ENCODE measurements around the gene NEURL3. TPM values are rescaled to one million over a fixed set of nuclear protein-coding genes. Genes with fewer than 3 reads are reported as not detected.

The NEURL3 gene
- total RNA-seq, 1 donor from 2014 or later, result 0.29 TPM

GRCh38 chr2:96551605-96552314 lies 46.6 kb upstream of the NEURL3 start:
- H3K27ac ChIP-seq, result no peak overlapping the region
- intact Hi-C loops (cut with DNase I), result no loop called here
- no peak for TF ChIP-seq CTCF (IDR thresholded peaks at IDR 0.05)
- ATAC-seq (no peak), DNase-seq (no peak)
- no peaks in the 10 kb centered on the region for H3K9me3 ChIP-seq
- no peak overlapping the region for H3K4me3 ChIP-seq
- no peaks in the 10 kb centered on the region for H3K27me3 ChIP-seq
- H3K36me3 ChIP-seq, result peaks cover 48% of the 10 kb centered on the region
- H3K4me1 ChIP-seq, result peaks cover 13% of the 10 kb centered on the region

GRCh38 chr2:96550787-96551604 lies 45.8 kb upstream of the NEURL3 start:
- no peak overlapping the region for H3K27ac ChIP-seq
- intact Hi-C loops (cut with DNase I), result no loop called here
- ATAC-seq (no peak), DNase-seq (no peak)
- H3K4me3 ChIP-seq, result no peak overlapping the region
- H3K36me3 ChIP-seq, result peaks cover 48% of the 10 kb centered on the region
- no peaks in the 10 kb centered on the region for H3K27me3 ChIP-seq
- no peaks in the 10 kb centered on the region for H3K9me3 ChIP-seq
- no peak for TF ChIP-seq CTCF (IDR thresholded peaks at IDR 0.05)
- peaks cover 19% of the 10 kb centered on the region for H3K4me1 ChIP-seq

GRCh38 chr2:96549967-96550786 lies 45.0 kb upstream of the NEURL3 start:
- H3K9me3 ChIP-seq, result no peaks in the 10 kb centered on the region
- no peaks in the 10 kb centered on the region for H3K27me3 ChIP-seq
- peaks cover 19% of the 10 kb centered on the region for H3K4me1 ChIP-seq
- DNase-seq, result peak; percentile 84
- H3K36me3 ChIP-seq, result peaks cover 50% of the 10 kb centered on the region
- TF ChIP-seq CTCF (IDR thresholded peaks at IDR 0.05), result peak; percentile 61
- peak; percentile 77 for ATAC-seq
- intact Hi-C loops (cut with DNase I), result no loop called here
- H3K4me3 ChIP-seq, result no peak overlapping the region
- H3K27ac ChIP-seq, result no peak overlapping the region

GRCh38 chr2:96549466-96549785 lies 44.3 kb upstream of the NEURL3 start:
- Histone ChIP-seq H3K4me3 (no peak overlapping the region), H3K4me1 (peaks cover 18% of the 10 kb centered on the region), H3K36me3 (peaks cover 52% of the 10 kb centered on the region), H3K27ac (no peak overlapping the region), H3K27me3 (no peaks in the 10 kb centered on the region), H3K9me3 (no peaks in the 10 kb centered on the region)
- intact Hi-C loops (cut with DNase I), result no loop called here
- DNase-seq (peak; percentile 52), ATAC-seq (no peak)
- no peak for TF ChIP-seq CTCF (IDR thresholded peaks at IDR 0.05)

GRCh38 chr2:96548558-96549465 lies 43.7 kb upstream of the NEURL3 start:
- ATAC-seq (no peak), DNase-seq (peak; percentile 36)
- Histone ChIP-seq H3K4me1 (peaks cover 11% of the 10 kb centered on the region), H3K27ac (no peak overlapping the region), H3K4me3 (no peak overlapping the region), H3K36me3 (peaks cover 52% of the 10 kb centered on the region), H3K9me3 (no peaks in the 10 kb centered on the region), H3K27me3 (no peaks in the 10 kb centered on the region)
- intact Hi-C loops (cut with DNase I), result no loop called here
- TF ChIP-seq CTCF (IDR thresholded peaks at IDR 0.05), result no peak

All from upper lobe of right lung (tissue), 1 donor.